HepG2 (cell line): ENCODE data around the gene CTU2. TPM values are rescaled to one million over a fixed set of nuclear protein-coding genes. Genes with fewer than 3 reads are reported as not detected.

Experiments used
- ARID2 ChIP-seq: sonication (generic); formaldehyde crosslinking; IDR thresholded peaks from 2 replicates; pipeline ENCODE4 v1.8.1; 2022; ENCODE audit warnings: mild to moderate bottlenecking, missing genetic modification reagents, borderline replicate concordance
- ARNT2 ChIP-seq: sonication (generic); formaldehyde crosslinking; IDR thresholded peaks from 2 replicates; pipeline ENCODE4 v1.8.0; 2022; ENCODE audit warnings: mild to moderate bottlenecking, low read depth, missing genetic modification reagents, moderate library complexity
- CEBPB ChIP-seq: IDR thresholded peaks from 2 replicates; pipeline ENCODE4 v1.6.1; 2011; ENCODE audit warnings: low read depth, low read length, improper control_type of control experiment, borderline replicate concordance
- EED ChIP-seq: sonication (generic); formaldehyde crosslinking; IDR thresholded peaks from 2 replicates; pipeline ENCODE4 v1.5.0; 2020; ENCODE audit warnings: mild to moderate bottlenecking, missing genetic modification reagents
- GATAD1 ChIP-seq: IDR thresholded peaks from 2 replicates; pipeline ENCODE4 v1.6.1; 2016; ENCODE audit warnings: missing genetic modification reagents, missing compliant biosample characterization
- JARID2 ChIP-seq: sonication (generic); formaldehyde crosslinking; IDR thresholded peaks from 2 replicates; pipeline ENCODE4 v1.8.1; 2023; ENCODE audit warnings: missing genetic modification reagents, inconsistent platforms; ENCODE audit not compliant: insufficient replicate concordance
- JUN ChIP-seq: sonication (generic); formaldehyde crosslinking; IDR thresholded peaks from 2 replicates; pipeline ENCODE4 v1.4.0; 2020; ENCODE audit warnings: mild to moderate bottlenecking, missing genetic modification reagents
- KAT2B ChIP-seq: fragments of 150-350 bp; IDR thresholded peaks from 2 replicates; pipeline ENCODE4 v1.6.1; 2014; ENCODE audit warnings: low read depth, low read length, borderline replicate concordance
- PRMT3 ChIP-seq: sonication (generic); formaldehyde crosslinking; IDR thresholded peaks from 2 replicates; pipeline ENCODE4 v1.8.1; 2022; ENCODE audit warnings: low read depth, mild to moderate bottlenecking, moderate library complexity, missing genetic modification reagents, borderline replicate concordance
- SP2 ChIP-seq: sonication (generic); formaldehyde crosslinking; IDR thresholded peaks from 2 replicates; pipeline ENCODE4 v1.5.1; 2020; ENCODE audit warnings: mild to moderate bottlenecking, missing genetic modification reagents
- TRIM24 ChIP-seq: sonication (generic); formaldehyde crosslinking; IDR thresholded peaks from 2 replicates; pipeline ENCODE4 v1.8.0; 2022; ENCODE audit warnings: mild to moderate bottlenecking, missing genetic modification reagents
- ZC3H4 ChIP-seq: sonication (generic); formaldehyde crosslinking; IDR thresholded peaks from 2 replicates; pipeline ENCODE4 v1.4.0; 2020; ENCODE audit warnings: missing genetic modification reagents, borderline replicate concordance
- ZFP36 ChIP-seq: fragments of 150-350 bp; IDR thresholded peaks from 2 replicates; pipeline ENCODE4 v1.6.1; 2018; ENCODE audit warnings: borderline replicate concordance, low read length, low read depth; ENCODE audit not compliant: partially characterized antibody
- ZNF160 ChIP-seq: sonication (generic); formaldehyde crosslinking; IDR thresholded peaks from 2 replicates; pipeline ENCODE4 v1.8.0; 2022; ENCODE audit warnings: mild to moderate bottlenecking, inconsistent platforms, missing genetic modification reagents
- ZNF230 ChIP-seq: sonication (generic); formaldehyde crosslinking; IDR thresholded peaks from 2 replicates; pipeline ENCODE4 v1.4.0; 2020; ENCODE audit warnings: mild to moderate bottlenecking, missing genetic modification reagents
- ZNF501 ChIP-seq: sonication (generic); formaldehyde crosslinking; IDR thresholded peaks from 2 replicates; pipeline ENCODE4 v1.5.1; 2020; ENCODE audit warnings: mild to moderate bottlenecking, moderate library complexity, missing genetic modification reagents
- ZNF552 ChIP-seq: sonication (generic); formaldehyde crosslinking; IDR thresholded peaks from 2 replicates; pipeline ENCODE4 v1.9.0; 2022; ENCODE audit warnings: missing genetic modification reagents, mild to moderate bottlenecking, borderline replicate concordance
- ZNF749 ChIP-seq: sonication (generic); formaldehyde crosslinking; IDR thresholded peaks from 2 replicates; pipeline ENCODE4 v1.8.0; 2022; ENCODE audit warnings: mild to moderate bottlenecking, missing genetic modification reagents, moderate library complexity, borderline replicate concordance
- polyA plus RNA-seq, 8 experiments: library from polyadenylated mRNA; depleted of rRNA in 3 of 8; stranded (reverse) in 7 of 8; unstranded in 1 of 8; fragments of >200 nt; fragmentation: Illumina TruSeq in 4 of 8; extraction: Trizol in 4 of 8; gene quantifications; 2 replicates each; pipeline versions ENCODE4 v1.2.1 to v1.2.3, GENCODE V29; 2011 to 2016; ENCODE audit warnings: low read depth in 4 of 8, missing spikeins in 1 of 8, mixed read lengths in 1 of 8; ENCODE audit not compliant: insufficient read depth in 1 of 8
- total RNA-seq, 5 experiments: library from RNA; depleted of rRNA; stranded (reverse); fragments of >200 nt; fragmentation: Illumina TruSeq; extraction: Trizol; gene quantifications; 2 replicates each; pipeline ENCODE4 v1.2.3, GENCODE V29; 2016; ENCODE audit warnings: low read depth in 1 of 5
- TF ChIP-seq, protein P1 (sequence below): sonication (generic); formaldehyde crosslinking; IDR thresholded peaks from 2 replicates; pipeline ENCODE4 v1.8.0; 2022; ENCODE audit warnings: mild to moderate bottlenecking, missing genetic modification reagents, moderate library complexity
- TF ChIP-seq, protein P2 (sequence below): fragments of 450-650 bp; IDR thresholded peaks from 2 replicates; pipeline ENCODE4 v1.6.1; 2017
- TF ChIP-seq, protein P3 (sequence below): sonication (generic); formaldehyde crosslinking; conservative IDR thresholded peaks from 2 replicates; pipeline ENCODE4 v1.4.0; 2020; ENCODE audit warnings: missing genetic modification reagents
- TF ChIP-seq, protein P4 (sequence below): sonication (generic); formaldehyde crosslinking; IDR thresholded peaks from 2 replicates; pipeline ENCODE4 v1.9.0; 2021; ENCODE audit warnings: missing genetic modification reagents, mild to moderate bottlenecking, borderline replicate concordance

The CTU2 gene
- total and polyA plus RNA-seq, 2 of the 13 experiments (the other 11 are each of a cell fraction or from before 2014, with no cell fraction given), result 13.3 to 21.9 TPM

DNA sequence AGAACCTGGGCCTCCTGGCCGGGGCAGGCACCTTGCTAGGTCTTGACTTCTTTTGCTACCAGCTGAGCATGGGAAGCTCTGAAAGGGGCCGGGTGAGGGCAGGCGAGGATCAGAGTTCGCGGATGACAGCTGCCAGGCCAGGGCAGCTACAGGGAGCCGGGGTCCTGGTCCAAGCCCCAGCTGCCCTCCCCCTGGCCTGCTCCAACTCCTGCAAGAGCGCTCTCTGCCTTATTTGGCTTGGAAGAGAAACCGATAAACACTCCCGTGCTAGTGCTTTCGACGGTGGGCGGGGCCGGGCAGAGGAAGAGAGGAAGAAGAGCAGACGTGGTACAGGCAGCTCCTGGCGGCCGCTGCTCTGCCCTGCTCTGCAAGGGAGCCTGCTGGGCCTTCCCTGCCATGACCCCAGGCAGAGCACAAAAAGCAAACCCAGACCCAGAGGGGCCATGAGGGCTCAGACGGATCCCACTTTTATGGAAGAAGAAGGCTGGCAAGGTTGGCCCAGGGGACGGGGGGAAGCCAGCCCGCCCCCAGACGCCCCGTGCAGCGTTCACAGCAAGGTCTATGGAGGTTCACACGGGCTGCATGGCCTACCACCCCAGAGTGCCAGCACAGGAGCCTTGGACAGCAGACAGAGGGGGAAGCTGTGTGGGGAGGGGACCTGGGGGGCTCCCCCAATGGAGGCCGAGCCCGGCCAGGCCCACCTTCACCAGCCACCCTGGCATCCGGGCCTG, 53.1 kb downstream of the CTU2 start (continued):
- TF ChIP-seq, protein P1, sequence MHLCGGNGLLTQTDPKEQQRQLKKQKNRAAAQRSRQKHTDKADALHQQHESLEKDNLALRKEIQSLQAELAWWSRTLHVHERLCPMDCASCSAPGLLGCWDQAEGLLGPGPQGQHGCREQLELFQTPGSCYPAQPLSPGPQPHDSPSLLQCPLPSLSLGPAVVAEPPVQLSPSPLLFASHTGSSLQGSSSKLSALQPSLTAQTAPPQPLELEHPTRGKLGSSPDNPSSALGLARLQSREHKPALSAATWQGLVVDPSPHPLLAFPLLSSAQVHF (CRISPR knock-in tag), result no peak
- no peak for TF ChIP-seq SP2 (CRISPR knock-in tag)
- TF ChIP-seq ARID2, result no peak
- TF ChIP-seq CEBPB, result no peak
- TF ChIP-seq ZNF160 (CRISPR knock-in tag), result peak; percentile 52; the same call in 1 of the 2 replicates
- peak; percentile 35; the same call in 1 of the 2 replicates for TF ChIP-seq ARNT2 (CRISPR knock-in tag)
- TF ChIP-seq ZNF552, result peak; percentile 68; the same call in 1 of the 2 replicates
- TF ChIP-seq ZNF501 (CRISPR knock-in tag), result 0 out of 2 replicates have a peak, but pooled peaks have one; percentile 65
- no peak for TF ChIP-seq TRIM24 (CRISPR knock-in tag)
- no peak for TF ChIP-seq KAT2B
- TF ChIP-seq, protein P2, sequence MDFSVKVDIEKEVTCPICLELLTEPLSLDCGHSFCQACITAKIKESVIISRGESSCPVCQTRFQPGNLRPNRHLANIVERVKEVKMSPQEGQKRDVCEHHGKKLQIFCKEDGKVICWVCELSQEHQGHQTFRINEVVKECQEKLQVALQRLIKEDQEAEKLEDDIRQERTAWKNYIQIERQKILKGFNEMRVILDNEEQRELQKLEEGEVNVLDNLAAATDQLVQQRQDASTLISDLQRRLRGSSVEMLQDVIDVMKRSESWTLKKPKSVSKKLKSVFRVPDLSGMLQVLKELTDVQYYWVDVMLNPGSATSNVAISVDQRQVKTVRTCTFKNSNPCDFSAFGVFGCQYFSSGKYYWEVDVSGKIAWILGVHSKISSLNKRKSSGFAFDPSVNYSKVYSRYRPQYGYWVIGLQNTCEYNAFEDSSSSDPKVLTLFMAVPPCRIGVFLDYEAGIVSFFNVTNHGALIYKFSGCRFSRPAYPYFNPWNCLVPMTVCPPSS, result no peak
- TF ChIP-seq JARID2 (CRISPR knock-in tag), result no peak
- TF ChIP-seq ZFP36, result peak; percentile 45
- peak; percentile 1; the same call in 1 of the 2 replicates for TF ChIP-seq EED (CRISPR knock-in tag)
- TF ChIP-seq, protein P3, sequence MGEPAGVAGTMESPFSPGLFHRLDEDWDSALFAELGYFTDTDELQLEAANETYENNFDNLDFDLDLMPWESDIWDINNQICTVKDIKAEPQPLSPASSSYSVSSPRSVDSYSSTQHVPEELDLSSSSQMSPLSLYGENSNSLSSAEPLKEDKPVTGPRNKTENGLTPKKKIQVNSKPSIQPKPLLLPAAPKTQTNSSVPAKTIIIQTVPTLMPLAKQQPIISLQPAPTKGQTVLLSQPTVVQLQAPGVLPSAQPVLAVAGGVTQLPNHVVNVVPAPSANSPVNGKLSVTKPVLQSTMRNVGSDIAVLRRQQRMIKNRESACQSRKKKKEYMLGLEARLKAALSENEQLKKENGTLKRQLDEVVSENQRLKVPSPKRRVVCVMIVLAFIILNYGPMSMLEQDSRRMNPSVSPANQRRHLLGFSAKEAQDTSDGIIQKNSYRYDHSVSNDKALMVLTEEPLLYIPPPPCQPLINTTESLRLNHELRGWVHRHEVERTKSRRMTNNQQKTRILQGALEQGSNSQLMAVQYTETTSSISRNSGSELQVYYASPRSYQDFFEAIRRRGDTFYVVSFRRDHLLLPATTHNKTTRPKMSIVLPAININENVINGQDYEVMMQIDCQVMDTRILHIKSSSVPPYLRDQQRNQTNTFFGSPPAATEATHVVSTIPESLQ, result 0 out of 2 replicates have a peak, but pooled peaks have one; percentile 66
- peak; percentile 69 for TF ChIP-seq GATAD1 (CRISPR knock-in tag)
- TF ChIP-seq ZNF230, result 0 out of 2 replicates have a peak, but pooled peaks have one; percentile 17
- TF ChIP-seq ZC3H4 (CRISPR knock-in tag), result no peak
- TF ChIP-seq, protein P4, sequence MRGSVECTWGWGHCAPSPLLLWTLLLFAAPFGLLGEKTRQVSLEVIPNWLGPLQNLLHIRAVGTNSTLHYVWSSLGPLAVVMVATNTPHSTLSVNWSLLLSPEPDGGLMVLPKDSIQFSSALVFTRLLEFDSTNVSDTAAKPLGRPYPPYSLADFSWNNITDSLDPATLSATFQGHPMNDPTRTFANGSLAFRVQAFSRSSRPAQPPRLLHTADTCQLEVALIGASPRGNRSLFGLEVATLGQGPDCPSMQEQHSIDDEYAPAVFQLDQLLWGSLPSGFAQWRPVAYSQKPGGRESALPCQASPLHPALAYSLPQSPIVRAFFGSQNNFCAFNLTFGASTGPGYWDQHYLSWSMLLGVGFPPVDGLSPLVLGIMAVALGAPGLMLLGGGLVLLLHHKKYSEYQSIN, result no peak
- no peak for TF ChIP-seq ZNF749 (CRISPR knock-in tag)
- no peak; the same call in 1 of the 2 replicates for TF ChIP-seq PRMT3 (CRISPR knock-in tag)
- TF ChIP-seq JUN (CRISPR knock-in tag), result no peak
